Mucosa of stomach (tissue), 1 donor: Measurements from ENCODE around the gene RPS6KA3.
A peak's percentile ranks its signal among the peaks of the same experiment; 100 is the strongest.

Experiments used
- H3K27me3 ChIP-seq: one replicate; pipeline ENCODE4 v1.7.0; 2013; ENCODE audit warnings: mild to moderate bottlenecking, low read length; ENCODE audit not compliant: control insufficient read depth, insufficient read depth
- H3K36me3 ChIP-seq: one replicate; pipeline ENCODE4 v1.7.0; 2013; ENCODE audit warnings: low read length; ENCODE audit not compliant: control insufficient read depth, insufficient read depth
- H3K4me1 ChIP-seq: one replicate; pipeline ENCODE4 v1.7.0; 2013; ENCODE audit warnings: mild to moderate bottlenecking, low read length; ENCODE audit not compliant: control insufficient read depth, insufficient read depth
- H3K4me3 ChIP-seq: one replicate; pipeline ENCODE4 v1.7.0; 2013; ENCODE audit warnings: low read length
- H3K9ac ChIP-seq: one replicate; pipeline ENCODE4 v1.7.0; 2013; ENCODE audit warnings: mild to moderate bottlenecking, low read length, moderate library complexity
- H3K9me3 ChIP-seq: one replicate; pipeline ENCODE4 v1.7.0; 2013; ENCODE audit warnings: mild to moderate bottlenecking, low read length, moderate library complexity; ENCODE audit not compliant: control insufficient read depth
- donor health status: Pancreatic carcinoma.

Gene RPS6KA3

DNA sequence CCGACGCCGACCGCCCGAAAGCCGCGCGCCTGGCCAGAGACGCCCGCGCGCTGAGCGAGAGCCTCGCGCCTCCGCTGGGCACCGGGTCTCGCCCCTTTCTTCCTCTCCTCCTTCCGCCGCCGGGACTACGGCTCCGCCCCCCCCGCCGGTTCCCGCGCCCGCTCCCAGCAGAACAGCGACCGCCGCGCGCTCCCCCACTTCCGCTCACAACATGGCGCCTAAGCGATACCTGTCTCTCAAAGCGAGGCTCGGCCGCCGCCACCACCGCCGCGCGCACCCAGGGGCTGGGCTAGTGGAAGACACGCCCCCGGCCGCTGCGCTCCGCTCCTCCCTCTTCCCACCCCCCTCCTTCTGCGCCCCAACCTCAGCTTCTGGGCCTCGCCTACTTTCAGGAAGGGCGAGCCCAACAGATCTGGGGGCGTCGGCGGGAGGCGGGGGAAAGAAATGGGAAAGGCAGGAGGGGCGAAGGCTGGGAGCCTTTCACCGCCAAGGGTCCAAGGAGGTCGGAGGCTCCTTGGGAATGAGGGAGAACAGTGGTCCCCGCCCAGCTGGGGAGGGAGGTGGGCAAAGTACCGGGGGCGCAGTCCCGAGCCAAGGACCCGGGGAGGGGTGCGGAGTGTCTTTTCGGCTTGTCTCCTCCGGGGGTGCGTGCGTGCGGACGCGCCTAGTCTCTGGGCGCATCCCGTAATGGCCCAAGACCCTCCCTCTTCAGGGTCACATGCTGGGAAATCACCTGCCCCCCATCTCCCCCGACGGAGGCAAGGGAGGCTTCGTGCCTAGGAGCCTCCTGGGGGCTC lies at the start of gene RPS6KA3:
Gene RPS6KA3, minus strand, starts transcription at position 100 of the 797 bp plus-strand sequence. CDS start 277 bp downstream, outside the sequence.
- peak within 1 kb of the TSS; percentile 82 for H3K4me3 ChIP-seq
- no peaks in the 10 kb centered on the region for H3K9me3 ChIP-seq
- H3K27me3 ChIP-seq = no peaks in the 10 kb centered on the region
- peak within 1 kb of the TSS; percentile 80 for H3K9ac ChIP-seq
- no peaks in the 10 kb centered on the region for H3K36me3 ChIP-seq
- H3K4me1 ChIP-seq = peaks cover 5% of the 10 kb centered on the region

DNA sequence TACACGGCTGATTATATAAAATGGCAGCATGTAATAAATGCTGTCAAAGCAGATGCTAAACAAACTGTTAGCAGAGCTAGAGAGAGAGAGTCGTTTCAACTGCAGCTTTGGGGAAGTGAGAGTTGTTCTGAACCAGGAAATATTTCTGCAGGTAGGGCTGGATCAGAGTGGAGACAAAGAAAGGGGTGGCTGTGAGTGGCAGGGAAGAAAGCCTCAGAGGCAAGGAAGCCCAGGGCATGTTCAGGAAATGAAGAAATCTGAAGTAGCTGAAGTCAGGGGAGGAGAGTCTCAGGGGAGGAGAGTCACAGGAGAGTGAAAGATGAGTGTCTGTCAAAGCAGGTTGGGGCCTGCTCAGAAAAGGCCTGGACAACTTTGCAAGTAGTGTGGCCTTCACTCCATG lies 48.4 kb upstream of the RPS6KA3 start:
- Histone ChIP-seq H3K9ac (no peak overlapping the region), H3K4me3 (no peak overlapping the region), H3K4me1 (no peaks in the 10 kb centered on the region), H3K36me3 (no peaks in the 10 kb centered on the region), H3K27me3 (no peaks in the 10 kb centered on the region), H3K9me3 (no peaks in the 10 kb centered on the region)

DNA sequence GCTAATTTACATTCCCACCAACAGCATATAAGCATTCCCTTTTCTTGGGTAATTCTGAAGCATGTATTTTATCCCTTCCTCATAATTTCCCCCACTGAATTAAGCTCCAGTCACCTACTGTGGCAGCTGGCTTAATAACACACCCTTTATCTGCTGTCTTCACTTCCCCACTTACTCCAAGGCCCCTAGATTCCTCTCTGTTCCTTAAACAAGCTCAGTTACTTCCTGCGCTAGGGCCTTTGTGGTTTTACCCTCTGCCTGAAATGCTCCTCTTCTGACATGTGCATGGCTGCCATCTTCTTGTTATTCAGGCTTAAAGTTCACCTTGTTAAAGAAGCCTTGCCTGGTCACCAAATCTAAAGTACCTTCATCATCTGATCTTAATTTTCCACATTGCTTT lies 47.2 kb upstream of the RPS6KA3 start:
- no peaks in the 10 kb centered on the region for H3K9me3 ChIP-seq
- no peak overlapping the region for H3K9ac ChIP-seq
- no peaks in the 10 kb centered on the region for H3K27me3 ChIP-seq
- no peak overlapping the region for H3K4me3 ChIP-seq
- no peaks in the 10 kb centered on the region for H3K36me3 ChIP-seq
- no peaks in the 10 kb centered on the region for H3K4me1 ChIP-seq

DNA sequence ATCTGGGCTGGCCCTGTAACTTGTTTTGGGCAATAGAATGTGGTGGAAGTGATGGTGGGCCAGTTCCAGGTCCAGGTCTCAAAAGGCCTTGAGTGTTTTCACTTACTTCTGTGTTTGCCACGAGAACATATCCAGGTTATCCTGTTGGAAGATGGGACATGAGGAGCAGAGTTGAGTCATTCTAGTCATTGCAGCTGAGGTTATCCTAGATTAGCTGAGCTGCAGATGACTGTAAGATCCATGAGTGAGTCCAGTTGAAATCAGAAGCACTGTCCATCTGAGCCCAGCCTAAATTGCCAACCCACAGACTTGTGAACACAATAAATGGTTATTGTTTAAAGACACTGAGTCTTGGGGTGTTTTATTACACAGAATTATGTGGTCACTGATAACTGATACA lies 45.3 kb upstream of the RPS6KA3 start:
- no peak overlapping the region for H3K4me3 ChIP-seq
- no peaks in the 10 kb centered on the region for H3K9me3 ChIP-seq
- no peaks in the 10 kb centered on the region for H3K36me3 ChIP-seq

DNA sequence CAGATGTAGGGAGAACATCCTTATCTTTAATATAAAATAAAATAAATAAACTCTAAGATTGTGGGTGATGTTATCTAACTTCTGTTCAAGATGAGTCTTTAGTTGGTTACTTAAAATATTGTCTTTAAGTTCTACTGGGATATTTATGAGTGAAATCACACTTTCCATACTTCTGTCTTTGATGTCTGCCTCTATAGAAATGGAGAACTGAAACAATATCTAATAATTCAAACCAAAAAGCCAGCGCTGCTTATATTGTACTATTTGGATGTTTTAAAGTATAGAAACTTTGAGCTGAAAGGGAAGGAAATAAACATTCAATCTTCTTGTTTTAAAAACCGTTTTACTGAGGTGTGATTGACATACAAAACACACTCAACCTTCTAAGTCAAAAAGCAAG lies 44.8 kb upstream of the RPS6KA3 start:
- Histone ChIP-seq H3K4me3 (no peak overlapping the region), H3K27me3 (no peaks in the 10 kb centered on the region), H3K9me3 (no peaks in the 10 kb centered on the region), H3K4me1 (no peaks in the 10 kb centered on the region), H3K9ac (no peak overlapping the region), H3K36me3 (no peaks in the 10 kb centered on the region)

More for the DNA sequence above, 45.3 kb upstream of the RPS6KA3 start:
- Histone ChIP-seq H3K4me1 (no peaks in the 10 kb centered on the region), H3K9ac (no peak overlapping the region), H3K27me3 (no peaks in the 10 kb centered on the region)

DNA sequence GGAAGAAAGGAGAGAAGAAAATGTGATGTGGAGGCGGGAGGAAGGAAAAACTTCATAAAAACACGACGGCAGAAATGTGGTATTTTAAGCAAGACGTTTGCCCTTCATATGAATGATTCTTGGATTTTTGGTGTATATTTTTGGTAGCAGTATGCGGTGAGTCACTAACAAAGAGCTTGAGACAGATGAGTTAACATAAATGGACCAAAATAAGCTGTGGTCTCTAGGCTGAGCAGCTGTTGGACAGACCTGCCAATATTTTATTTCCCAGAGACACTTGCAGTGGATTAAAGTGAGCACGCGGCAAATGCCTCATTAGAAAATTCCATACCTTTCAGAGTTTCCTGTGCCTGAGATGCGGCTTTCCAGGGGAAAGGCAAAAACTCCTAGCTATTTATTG lies 43.1 kb upstream of the RPS6KA3 start:
- Histone ChIP-seq H3K36me3 (no peaks in the 10 kb centered on the region), H3K9me3 (no peaks in the 10 kb centered on the region), H3K4me3 (no peak overlapping the region), H3K4me1 (no peaks in the 10 kb centered on the region), H3K9ac (no peak overlapping the region), H3K27me3 (no peaks in the 10 kb centered on the region)

DNA sequence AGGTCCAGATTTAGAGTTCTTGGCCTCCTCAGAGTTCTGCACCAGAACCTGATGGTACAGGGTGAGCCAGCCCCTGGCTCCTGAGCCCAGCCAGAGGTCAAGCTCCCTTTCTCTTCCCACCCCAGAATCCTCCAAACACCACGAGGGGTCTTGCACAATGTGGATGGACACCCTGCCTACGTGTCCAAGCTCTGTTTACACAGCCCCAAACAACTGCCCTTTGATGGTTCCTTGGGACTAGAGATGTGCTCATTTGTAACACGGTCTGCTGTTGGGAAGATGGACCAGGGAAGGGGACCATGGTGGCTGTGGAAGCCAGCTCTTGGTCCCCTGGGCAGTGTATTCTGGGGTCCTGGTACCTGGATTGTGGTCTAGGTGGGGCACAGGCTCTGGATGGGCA lies 40.0 kb upstream of the RPS6KA3 start:
- Histone ChIP-seq H3K4me1 (no peaks in the 10 kb centered on the region), H3K36me3 (no peaks in the 10 kb centered on the region), H3K9ac (no peak overlapping the region), H3K9me3 (no peaks in the 10 kb centered on the region), H3K27me3 (no peaks in the 10 kb centered on the region), H3K4me3 (no peak overlapping the region)

DNA sequence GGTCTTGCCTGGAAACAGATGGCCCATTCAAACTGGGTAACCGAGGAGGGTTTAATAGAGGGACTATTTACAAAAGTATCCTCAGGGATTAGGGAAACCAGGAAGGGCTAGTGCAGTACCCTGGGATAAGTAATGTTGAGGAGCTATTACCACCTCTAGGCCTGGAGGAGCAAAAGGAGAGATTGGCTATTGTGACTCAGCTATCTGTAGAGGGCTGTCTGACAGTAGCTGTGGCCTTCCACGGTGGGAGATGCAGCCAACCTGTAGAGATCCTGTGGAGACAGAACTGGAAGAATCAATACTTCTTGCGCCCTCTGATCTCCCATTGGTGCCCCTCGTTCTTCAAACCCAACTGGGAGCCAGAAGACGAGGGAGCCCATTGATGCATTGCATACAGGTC lies 34.1 kb upstream of the RPS6KA3 start:
- Histone ChIP-seq H3K9me3 (no peaks in the 10 kb centered on the region), H3K36me3 (no peaks in the 10 kb centered on the region), H3K27me3 (no peaks in the 10 kb centered on the region), H3K4me3 (no peak overlapping the region), H3K9ac (no peak overlapping the region), H3K4me1 (no peaks in the 10 kb centered on the region)

DNA sequence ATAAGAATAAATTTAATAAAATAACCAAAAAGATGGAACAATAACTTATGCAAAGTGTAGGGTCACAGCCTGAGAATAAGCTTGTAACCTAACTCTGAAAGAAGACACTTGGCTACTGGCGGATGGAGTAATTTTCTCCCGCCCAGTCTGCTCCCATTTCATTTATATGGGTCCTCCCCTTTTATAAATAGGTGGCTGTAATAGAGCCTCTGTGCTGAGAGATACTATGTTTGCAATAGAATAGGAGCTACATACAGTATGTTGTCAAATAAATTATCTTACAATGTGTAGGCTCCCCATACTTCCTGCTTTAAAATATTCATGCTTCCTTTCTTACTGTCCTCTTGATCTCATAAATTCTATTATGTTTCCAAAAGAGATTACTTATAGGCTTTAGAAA lies 28.2 kb upstream of the RPS6KA3 start:
- Histone ChIP-seq H3K9me3 (no peaks in the 10 kb centered on the region), H3K4me1 (no peaks in the 10 kb centered on the region), H3K9ac (no peak overlapping the region), H3K27me3 (no peaks in the 10 kb centered on the region), H3K4me3 (no peak overlapping the region), H3K36me3 (no peaks in the 10 kb centered on the region)

DNA sequence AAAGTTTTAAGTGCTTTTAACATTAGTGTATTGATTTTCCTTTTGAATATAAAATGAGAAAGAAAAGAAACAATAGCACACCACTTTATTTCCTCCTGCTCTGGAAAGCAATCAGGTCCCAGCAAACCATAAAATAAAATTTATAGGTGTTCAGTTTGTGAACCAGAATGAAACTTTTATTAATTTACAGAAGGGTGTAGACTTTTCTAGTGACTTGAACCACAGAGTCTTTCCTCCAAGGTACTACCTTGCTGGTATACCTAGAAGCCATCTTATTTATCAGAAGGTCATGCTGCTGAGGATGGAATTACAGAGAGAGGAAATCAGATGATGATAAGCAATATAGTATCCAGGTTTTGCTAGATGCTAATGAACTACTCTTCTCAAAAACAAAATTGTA lies 27.6 kb upstream of the RPS6KA3 start:
- no peak overlapping the region for H3K9ac ChIP-seq
- H3K27me3 ChIP-seq = no peaks in the 10 kb centered on the region
- H3K9me3 ChIP-seq = no peaks in the 10 kb centered on the region
- H3K4me1 ChIP-seq = no peaks in the 10 kb centered on the region
- no peak overlapping the region for H3K4me3 ChIP-seq
- no peaks in the 10 kb centered on the region for H3K36me3 ChIP-seq

DNA sequence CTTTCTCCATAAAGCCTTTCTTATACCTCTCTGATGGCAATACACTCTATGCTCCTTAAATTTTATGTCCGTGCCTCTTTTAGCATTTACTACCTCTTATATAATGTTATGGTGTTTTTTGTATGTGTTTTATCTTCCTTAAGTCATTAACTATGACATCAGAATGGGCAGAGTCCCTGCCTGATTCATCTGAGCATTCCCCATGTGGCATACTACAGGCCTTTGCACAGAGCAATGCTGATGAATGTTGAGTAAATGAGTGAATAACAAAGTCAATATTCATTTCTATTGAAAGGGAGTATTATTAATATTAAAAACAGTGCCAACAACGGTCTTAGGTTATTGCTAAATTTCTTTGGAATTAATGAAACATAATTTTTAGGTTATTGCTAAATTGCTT lies 18.8 kb upstream of the RPS6KA3 start:
- H3K9me3 ChIP-seq = no peaks in the 10 kb centered on the region
- H3K9ac ChIP-seq = no peak overlapping the region
- no peaks in the 10 kb centered on the region for H3K4me1 ChIP-seq
- H3K4me3 ChIP-seq = no peak overlapping the region
- no peaks in the 10 kb centered on the region for H3K36me3 ChIP-seq
- no peaks in the 10 kb centered on the region for H3K27me3 ChIP-seq

DNA sequence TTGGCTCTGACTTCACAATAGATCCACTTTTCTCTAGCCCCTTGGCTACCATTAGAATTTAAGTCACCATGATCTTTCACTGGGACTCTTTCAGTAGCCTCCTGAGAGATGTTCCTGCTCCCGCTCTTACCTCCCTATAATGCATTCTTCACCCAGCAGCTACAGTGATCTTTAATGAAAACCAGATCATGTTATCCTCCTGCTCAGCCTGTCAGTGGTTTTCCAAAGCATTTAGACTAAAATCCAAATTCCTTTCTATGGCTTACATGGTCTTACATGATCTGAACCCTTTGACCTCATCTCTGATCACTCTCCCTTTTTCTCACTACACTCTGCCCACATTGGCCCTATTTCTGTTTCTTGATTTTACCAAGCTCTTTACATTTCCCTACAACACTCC lies 18.3 kb upstream of the RPS6KA3 start:
- Histone ChIP-seq H3K4me1 (no peaks in the 10 kb centered on the region), H3K9ac (no peak overlapping the region), H3K27me3 (no peaks in the 10 kb centered on the region)

DNA sequence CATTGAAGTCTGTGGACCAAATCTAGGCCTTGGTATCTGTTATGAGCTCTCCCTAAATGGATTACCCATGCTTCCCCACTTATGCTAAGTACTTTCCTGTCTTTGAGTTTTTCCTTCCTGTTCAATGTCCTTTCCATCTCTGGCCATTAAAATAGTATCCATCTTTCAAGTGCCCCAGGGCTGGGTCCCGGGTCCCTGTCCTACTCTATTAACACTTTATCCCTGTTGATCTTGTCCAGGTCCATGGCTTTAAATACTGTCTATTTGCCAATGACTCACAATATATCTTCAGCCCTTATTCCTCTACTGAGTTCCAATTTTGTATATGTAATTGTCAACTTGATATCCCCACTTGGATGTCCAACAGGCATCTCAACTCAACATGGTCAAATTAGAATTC lies 17.7 kb upstream of the RPS6KA3 start:
- no peaks in the 10 kb centered on the region for H3K36me3 ChIP-seq
- no peak overlapping the region for H3K4me3 ChIP-seq
- H3K9me3 ChIP-seq = no peaks in the 10 kb centered on the region
- no peak overlapping the region for H3K9ac ChIP-seq
- no peaks in the 10 kb centered on the region for H3K4me1 ChIP-seq
- no peaks in the 10 kb centered on the region for H3K27me3 ChIP-seq

More for the DNA sequence above, 18.3 kb upstream of the RPS6KA3 start:
- no peaks in the 10 kb centered on the region for H3K9me3 ChIP-seq
- H3K4me3 ChIP-seq = no peak overlapping the region
- H3K36me3 ChIP-seq = no peaks in the 10 kb centered on the region
